Common myeloid progenitor, CD34-positive (primary cell): ENCODE results near the gene JAKMIP1.

ENCODE experiments used
- CTCF ChIA-PET: fragments of 350-600 bp; sonication (Branson Sonifier 250); formaldehyde crosslinking; loops from one replicate; lab custom pipeline; 2021; ENCODE audit warnings: antibody characterized with exemption; lab: Charles Lee
- POLR2A ChIA-PET: fragments of 350-600 bp; sonication (Branson Sonifier 250); formaldehyde crosslinking; loops from one replicate; lab custom pipeline; 2021; ENCODE audit warnings: antibody characterized with exemption; lab: Charles Lee
- DNase-seq, 3 donors: peaks; one replicate each; pipeline versions ENCODE4 v3.0.0 to v3.0.0-alpha.2; 2013
- H3K27ac ChIP-seq, 2 experiments: 1 replicate in 1 of 2; 2 replicates in 1 of 2; pipeline ENCODE4 v1.7.0; 2013; ENCODE audit warnings: inconsistent platforms in 2 of 2, low read length in 2 of 2, mild to moderate bottlenecking in 2 of 2, low read depth in 1 of 2, moderate library complexity in 1 of 2; ENCODE audit not compliant: severe bottlenecking in 2 of 2, insufficient read depth in 1 of 2, poor library complexity in 1 of 2
- H3K27me3 ChIP-seq, 5 experiments: replicated peaks in 2 of 5; 1 replicate in 3 of 5; 2 replicates in 2 of 5; pipeline versions ENCODE4 v1.6.1 to v1.7.0; 2013; ENCODE audit warnings: low read length in 4 of 5, mild to moderate bottlenecking in 2 of 5, moderate library complexity in 2 of 5, inconsistent platforms in 1 of 5; ENCODE audit not compliant: insufficient read depth in 5 of 5, control insufficient read depth in 4 of 5
- H3K36me3 ChIP-seq, 4 experiments: 1 replicate in 2 of 4; 2 replicates in 2 of 4; pipeline versions ENCODE4 v1.6.1 to v1.7.0; 2013; ENCODE audit warnings: low read length in 3 of 4, control low read depth in 1 of 4, mild to moderate bottlenecking in 1 of 4; ENCODE audit not compliant: control insufficient read depth in 4 of 4, insufficient read depth in 4 of 4
- H3K4me1 ChIP-seq, 4 experiments: 1 replicate in 3 of 4; 2 replicates in 1 of 4; pipeline versions ENCODE4 v1.6.1 to v1.7.1; 2013; ENCODE audit warnings: low read length in 3 of 4, mild to moderate bottlenecking in 3 of 4, control low read depth in 1 of 4, inconsistent platforms in 1 of 4, moderate library complexity in 1 of 4; ENCODE audit not compliant: control insufficient read depth in 4 of 4, insufficient read depth in 4 of 4; ENCODE audit errors: control extremely low read depth in 1 of 4
- H3K4me3 ChIP-seq, 7 experiments: 1 replicate in 4 of 7; 2 replicates in 3 of 7; pipeline versions ENCODE4 v1.5.1 to v1.7.0; 2013; ENCODE audit warnings: mild to moderate bottlenecking in 7 of 7, low read length in 6 of 7, moderate library complexity in 6 of 7, inconsistent platforms in 2 of 7, low read depth in 2 of 7, control low read depth in 1 of 7; ENCODE audit not compliant: insufficient read depth in 4 of 7, control insufficient read depth in 1 of 7; ENCODE audit errors: extremely low read depth in 1 of 7
- H3K9me3 ChIP-seq, 5 experiments: 1 replicate in 4 of 5; 2 replicates in 1 of 5; pipeline versions ENCODE4 v1.6.1 to v1.7.1; 2013; ENCODE audit warnings: low read length in 4 of 5, mild to moderate bottlenecking in 2 of 5, inconsistent platforms in 1 of 5, low read depth in 1 of 5, moderate library complexity in 1 of 5; ENCODE audit not compliant: control insufficient read depth in 4 of 5, insufficient read depth in 2 of 5; ENCODE audit errors: control extremely low read depth in 1 of 5
- WGBS: methylation state at CpG from one replicate; pipeline ENCODE4 v1.1.5; 2013; ENCODE audit not compliant: insufficient coverage; 5-methylcytosine and 5-hydroxymethylcytosine counted together

JAKMIP1 gene

DNA sequence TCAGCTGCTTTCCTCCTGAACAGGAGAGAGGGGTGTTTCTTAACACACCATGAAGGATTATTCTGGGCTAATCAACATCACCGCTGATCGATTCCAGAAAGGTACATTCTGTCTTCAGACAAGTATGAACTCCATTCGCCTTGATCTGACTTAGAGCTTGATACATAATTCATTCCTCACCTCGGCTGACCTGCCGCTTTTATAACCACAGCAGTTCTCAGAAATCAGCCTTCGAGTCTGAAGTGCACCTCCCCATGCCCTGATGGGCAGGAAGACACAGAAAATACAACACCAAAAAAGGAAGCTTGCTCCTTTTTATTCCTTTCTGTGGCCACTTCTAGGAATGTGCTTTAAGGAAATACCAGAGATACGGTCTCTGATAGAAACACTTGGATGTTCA is 85.7 kb downstream of the JAKMIP1 start:
- POLR2A ChIA-PET: no interaction called here
- CTCF ChIA-PET: no interaction called here
- Histone ChIP-seq H3K4me1 (peaks cover 0 to 8% (median 0%) of the 10 kb centered on the region in 4 experiments), H3K27ac (no peak overlapping the region), H3K9me3 (no peaks in the 10 kb centered on the region), H3K36me3 (no peaks in the 10 kb centered on the region), H3K4me3 (no peak overlapping the region), H3K27me3 (peaks cover 0 to 52% (median 5%) of the 10 kb centered on the region in 5 experiments)
- no peak for DNase-seq
- WGBS: 30% methylated on average over 7 of the region's 7 CpGs

DNA sequence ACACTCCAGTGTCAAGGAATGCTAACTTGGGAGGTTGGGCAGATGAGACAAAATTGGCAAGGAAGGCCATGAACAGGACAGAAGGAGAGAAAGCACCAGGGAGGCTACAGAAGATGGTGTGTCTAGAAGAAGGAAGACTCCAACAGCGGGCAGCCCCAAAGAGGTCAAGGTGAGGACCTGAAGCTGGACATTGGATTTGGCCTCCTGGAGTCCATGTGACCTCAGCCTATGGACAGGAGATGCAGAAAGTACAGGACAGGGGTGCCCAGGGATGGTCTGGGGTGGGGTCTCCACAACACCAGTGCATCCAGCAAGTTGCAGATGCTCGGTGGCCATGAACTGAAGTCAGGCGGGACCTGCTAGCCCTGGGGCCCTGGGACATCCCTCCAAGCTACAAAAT is 86.2 kb downstream of the JAKMIP1 start:
- DNase-seq: no peak
- Histone ChIP-seq H3K4me3 (no peak overlapping the region), H3K9me3 (no peaks in the 10 kb centered on the region), H3K27ac (no peak overlapping the region), H3K27me3 (peaks cover 0 to 48% (median 5%) of the 10 kb centered on the region in 5 experiments), H3K4me1 (peaks cover 0 to 8% (median 0%) of the 10 kb centered on the region in 4 experiments), H3K36me3 (no peaks in the 10 kb centered on the region)
- CTCF ChIA-PET: no interaction called here
- WGBS: 100% methylated on average over 3 of the region's 3 CpGs
- POLR2A ChIA-PET: no interaction called here

DNA sequence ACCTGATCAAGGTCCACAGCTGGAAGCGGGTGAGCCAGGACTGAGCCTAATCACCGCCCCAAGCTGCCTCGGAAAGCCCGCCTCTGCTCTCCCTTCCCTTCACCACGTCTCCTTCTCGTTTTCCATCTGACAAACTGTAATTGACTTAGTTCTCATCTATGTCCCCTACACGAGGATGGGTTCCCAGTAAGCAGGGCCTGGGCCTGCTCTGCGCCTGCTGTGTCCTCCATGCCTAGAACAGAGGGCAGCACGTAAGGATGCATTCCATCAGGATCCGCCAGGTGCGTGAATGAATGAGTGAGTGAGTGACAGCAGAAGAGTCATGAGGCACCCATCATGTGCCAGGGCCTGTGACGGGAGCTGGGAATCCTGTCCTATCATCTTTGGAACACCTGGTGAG is 86.7 kb downstream of the JAKMIP1 start:
- DNase-seq: no peak
- no peak overlapping the region for H3K4me3 ChIP-seq
- no peaks in the 10 kb centered on the region for H3K9me3 ChIP-seq
- 90% methylated on average over 10 of the region's 12 CpGs for WGBS
- CTCF ChIA-PET: no interaction called here
- H3K36me3 ChIP-seq: no peaks in the 10 kb centered on the region
- no peak overlapping the region for H3K27ac ChIP-seq
- peaks cover 0 to 42% (median 5%) of the 10 kb centered on the region in 5 experiments for H3K27me3 ChIP-seq
- peaks cover 0 to 8% (median 0%) of the 10 kb centered on the region in 4 experiments for H3K4me1 ChIP-seq
- POLR2A ChIA-PET: no interaction called here

DNA sequence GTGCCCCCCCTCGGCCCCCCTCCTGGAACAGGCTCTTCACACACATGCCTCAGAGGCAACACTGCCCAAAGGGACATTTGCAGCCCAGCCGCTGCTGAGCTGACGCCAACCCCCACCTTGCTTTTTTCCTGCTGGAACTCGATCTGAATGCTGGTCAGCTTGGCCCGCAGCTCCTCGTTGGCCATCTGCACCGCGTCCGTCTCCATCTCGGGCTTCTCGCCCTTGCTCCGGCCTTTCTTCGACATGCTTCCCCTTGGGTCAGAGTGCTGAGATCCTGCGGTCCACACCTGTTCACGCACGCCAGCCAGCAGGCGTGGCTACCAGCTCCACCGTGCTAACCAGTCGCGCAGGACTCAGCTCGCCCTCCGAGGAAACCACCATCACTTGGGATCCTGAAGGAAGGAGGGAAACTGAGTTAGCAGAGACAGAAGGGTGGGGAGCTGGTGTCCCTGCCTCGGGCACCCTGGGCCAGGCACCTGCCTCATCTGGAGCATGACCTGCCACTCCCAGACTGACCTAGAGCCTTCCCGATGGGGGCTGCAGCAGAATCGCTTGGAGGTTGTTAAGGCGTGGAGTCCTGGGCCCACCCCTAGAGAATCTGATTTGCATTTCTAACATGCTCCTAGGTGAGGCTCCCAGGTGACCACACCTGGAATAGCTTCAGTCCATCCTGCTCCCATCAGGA is 87.6 kb downstream of the JAKMIP1 start:
- peaks cover 0 to 38% (median 7%) of the 10 kb centered on the region in 5 experiments for H3K27me3 ChIP-seq
- CTCF ChIA-PET: interaction anchor here (1.5 kb wide), 1 partner anchor 13 kb away, joined by 3 read pairs; no protein-coding TSS in a partner anchor
- POLR2A ChIA-PET: no interaction called here
- no peak for DNase-seq
- no peak overlapping the region for H3K27ac ChIP-seq
- H3K4me3 ChIP-seq: no peak overlapping the region
- no peaks in the 10 kb centered on the region for H3K36me3 ChIP-seq
- 88% methylated on average over 16 of the region's 26 CpGs for WGBS
- H3K4me1 ChIP-seq: peaks cover 0 to 8% (median 0%) of the 10 kb centered on the region in 4 experiments
- H3K9me3 ChIP-seq: no peaks in the 10 kb centered on the region

- H3K9me3 ChIP-seq: no peaks in the 10 kb centered on the region
- CTCF ChIA-PET: interaction anchor here (1.0 to 1.5 kb wide), 3 partner anchors 12 to 114 kb away, joined by 3 to 7 read pairs (median 4); no protein-coding TSS in a partner anchor
- POLR2A ChIA-PET: interaction anchor here (1.2 kb wide), 1 partner anchor 1240 kb away, joined by 3 read pairs; no protein-coding TSS in a partner anchor
These were observed 88.9 kb downstream of the JAKMIP1 start for GRCh38 chr4:6111354-6111960.

DNA sequence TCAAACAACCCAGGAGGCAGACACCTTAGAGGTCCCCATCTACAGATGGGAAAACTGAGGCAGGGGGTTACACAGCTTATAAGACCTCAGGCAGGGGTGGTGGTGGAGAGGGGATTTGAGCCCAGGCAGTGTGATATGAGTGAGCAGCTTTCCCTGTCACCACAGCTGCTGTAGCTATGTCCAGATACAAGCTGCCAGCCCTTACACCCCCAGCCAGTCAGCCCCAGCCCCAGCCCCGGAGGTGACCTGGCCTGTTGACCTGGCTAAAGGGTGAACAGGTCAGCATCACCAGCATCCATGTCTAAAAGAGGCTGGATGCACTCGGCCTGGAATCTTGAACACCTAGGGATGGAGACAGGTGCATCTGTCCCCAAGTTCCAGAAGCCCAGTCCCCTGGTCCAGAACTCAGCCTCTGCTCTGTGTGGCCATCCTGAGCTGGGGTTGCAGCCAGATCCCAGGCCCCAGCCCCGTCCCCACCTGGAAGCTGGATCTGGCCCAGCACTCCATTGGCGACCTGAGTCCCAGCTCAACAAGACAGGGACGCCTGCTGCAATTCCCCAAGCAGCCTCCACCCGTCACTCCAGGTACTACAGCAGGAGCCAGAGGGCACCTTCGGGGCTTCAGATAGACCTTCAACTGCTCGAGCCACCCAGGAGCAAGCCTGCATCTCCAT is 89.5 kb downstream of the JAKMIP1 start:
- ChIA-PET POLR2A (interaction anchor here (1.2 kb wide), 1 partner anchor 1240 kb away, joined by 3 read pairs; no protein-coding TSS in a partner anchor), CTCF (interaction anchor here (1.0 to 1.5 kb wide), 2 partner anchors 22 to 113 kb away, joined by 4 to 7 read pairs; no protein-coding TSS in a partner anchor)
- peaks cover 0 to 8% (median 0%) of the 10 kb centered on the region in 4 experiments for H3K4me1 ChIP-seq
- no peak for DNase-seq
- peaks cover 0 to 6% (median 0%) of the 10 kb centered on the region in 5 experiments for H3K9me3 ChIP-seq
- H3K27ac ChIP-seq: no peak overlapping the region
- WGBS: 85% methylated on average over 7 of the region's 8 CpGs
- H3K27me3 ChIP-seq: peaks cover 0 to 37% (median 9%) of the 10 kb centered on the region in 5 experiments
- no peak overlapping the region for H3K4me3 ChIP-seq
- H3K36me3 ChIP-seq: no peaks in the 10 kb centered on the region

More at GRCh38 chr4:6111354-6111960, 88.9 kb downstream of the JAKMIP1 start:
- no peak for DNase-seq
- WGBS: 97% methylated on average over 5 of the region's 7 CpGs
- H3K27me3 ChIP-seq: peaks cover 0 to 37% (median 8%) of the 10 kb centered on the region in 5 experiments
- H3K4me3 ChIP-seq: no peak overlapping the region
- H3K27ac ChIP-seq: no peak overlapping the region
- H3K4me1 ChIP-seq: peaks cover 0 to 8% (median 0%) of the 10 kb centered on the region in 4 experiments
- no peaks in the 10 kb centered on the region for H3K36me3 ChIP-seq
